LNCaP clone FGC (cell line): ENCODE measurements around the gene ORAI2.
A peak's percentile ranks its signal among the peaks of the same experiment; 100 is the strongest.
"Not testable (repeated sequence)": the region's sequence is repeated elsewhere in the genome, so short reads cannot be mapped to it uniquely, and the experiment has no call there.

ENCODE experiments used
- DNase-seq: peaks from one replicate; pipeline ENCODE4 v3.0.0-alpha.2; 2011; ENCODE audit warnings: low read depth
- H3K4me3 ChIP-seq: 2 replicates; pipeline ENCODE4 v1.5.1; 2011; ENCODE audit warnings: mild to moderate bottlenecking, low read depth, low read length, control low read depth
- CTCF ChIP-seq: IDR thresholded peaks from 2 replicates; pipeline ENCODE4 v1.5.1; 2012; ENCODE audit warnings: mild to moderate bottlenecking; ENCODE audit not compliant: control insufficient read depth, insufficient read depth; ENCODE audit errors: extremely low read depth

Gene ORAI2

GRCh38 chr7:102478314-102479208, 45.2 kb downstream of the ORAI2 start, which contains the start of gene POLR2J:
POLR2J (minus strand) TSS chr7:102478922; CDS start chr7:102478860, 62 bp downstream.
- DNase-seq: not testable (repeated sequence)
- TF ChIP-seq CTCF: peak; percentile 40
- peak within 1 kb of the TSS; percentile 45 for H3K4me3 ChIP-seq

GRCh38 chr7:102479209-102479584, 45.8 kb downstream of the ORAI2 start:
- H3K4me3 ChIP-seq, DNase-seq: not testable (repeated sequence)

GRCh38 chr7:102479982-102480637, 46.7 kb downstream of the ORAI2 start:
- DNase-seq, H3K4me3 ChIP-seq: not testable (repeated sequence)

- DNase-seq, H3K4me3 ChIP-seq: not testable (repeated sequence)
Measured at GRCh38 chr7:102481962-102482361, 48.6 kb downstream of the ORAI2 start.

GRCh38 chr7:102484317-102484716, 50.9 kb downstream of the ORAI2 start:
- H3K4me3 ChIP-seq, DNase-seq: not testable (repeated sequence)

GRCh38 chr7:102490529-102491075, 57.2 kb downstream of the ORAI2 start:
- H3K4me3 ChIP-seq, DNase-seq: not testable (repeated sequence)

- DNase-seq, H3K4me3 ChIP-seq: not testable (repeated sequence)
Measured at GRCh38 chr7:102493220-102493935, 60.0 kb downstream of the ORAI2 start.

GRCh38 chr7:102494026-102494425, 60.7 kb downstream of the ORAI2 start:
- not testable (repeated sequence) for H3K4me3 ChIP-seq, DNase-seq

- not testable (repeated sequence) for DNase-seq
Measured at GRCh38 chr7:102494473-102495149, 61.2 kb downstream of the ORAI2 start.

GRCh38 chr7:102496861-102497260, 63.5 kb downstream of the ORAI2 start:
- not testable (repeated sequence) for DNase-seq, H3K4me3 ChIP-seq

More at GRCh38 chr7:102494473-102495149, 61.2 kb downstream of the ORAI2 start:
- H3K4me3 ChIP-seq: not testable (repeated sequence)

GRCh38 chr7:102497308-102497707, 63.9 kb downstream of the ORAI2 start:
- H3K4me3 ChIP-seq, DNase-seq: not testable (repeated sequence)

GRCh38 chr7:102498321-102498720, 64.9 kb downstream of the ORAI2 start:
- not testable (repeated sequence) for H3K4me3 ChIP-seq, DNase-seq

- not testable (repeated sequence) for DNase-seq, H3K4me3 ChIP-seq
Measured at GRCh38 chr7:102503141-102503540, 69.8 kb downstream of the ORAI2 start.

- DNase-seq, H3K4me3 ChIP-seq: not testable (repeated sequence)
Measured at GRCh38 chr7:102505298-102506185, 72.2 kb downstream of the ORAI2 start.
